Endothelial cell of umbilical vein (primary cell): ENCODE measurements around the gene CELSR2. TPM values are rescaled to one million over a fixed set of nuclear protein-coding genes. Genes with fewer than 3 reads are reported as not detected.

Source experiments
- BruUV-seq: library from RNA; stranded (reverse); fragments of 400-500 nt; replicated peaks from 2 replicates; lab custom pipeline; 2021; lab: Mats Ljungman, UMichigan
- CTCF ChIA-PET: fragments of 300-600, 350-600 bp; sonication (Branson Sonifier 250); formaldehyde crosslinking; loops from one replicate; lab custom pipeline; 2021; ENCODE audit warnings: antibody characterized with exemption, inconsistent platforms; lab: Charles Lee
- POLR2A ChIA-PET: fragments of 300-600, 350-600 bp; sonication (Branson Sonifier 250); formaldehyde crosslinking; loops from one replicate; lab custom pipeline; 2021; ENCODE audit warnings: antibody characterized with exemption, inconsistent platforms; lab: Charles Lee
- DNase-seq: peaks from one replicate; pipeline ENCODE4 v3.0.0-alpha.2; 2011; ENCODE audit warnings: low read depth, low spot score
- FAIRE-seq: peaks from 2 replicates; lab custom pipeline; 2011; peaks lifted over from hg19 to GRCh38; lab: Jason Lieb, UNC
- H2AFZ ChIP-seq: 2 replicates; pipeline ENCODE4 v1.6.0; 2012; ENCODE audit warnings: low read depth, low read length, control low read depth, inconsistent platforms
- H3K27ac ChIP-seq: 2 replicates; pipeline ENCODE4 v1.5.1; 2011; ENCODE audit warnings: low read depth, mild to moderate bottlenecking, control low read depth, low read length, moderate library complexity; ENCODE audit not compliant: insufficient read depth
- H3K27me3 ChIP-seq, 2 experiments: 2 replicates each; pipeline versions ENCODE4 v1.6.0 to v1.6.1; 2011; ENCODE audit warnings: low read length in 2 of 2, mixed read lengths in 1 of 2; ENCODE audit not compliant: control insufficient read depth in 2 of 2, insufficient read depth in 2 of 2
- H3K36me3 ChIP-seq, 2 experiments: 2 replicates in 1 of 2; 3 replicates in 1 of 2; pipeline ENCODE4 v1.5.1; 2011; ENCODE audit warnings: low read length in 2 of 2, mild to moderate bottlenecking in 1 of 2, moderate library complexity in 1 of 2; ENCODE audit not compliant: control insufficient read depth in 2 of 2, insufficient read depth in 2 of 2; ENCODE audit errors: extremely low read depth in 1 of 2
- H3K4me1 ChIP-seq: 3 replicates; pipeline ENCODE4 v1.5.1; 2011; ENCODE audit warnings: mild to moderate bottlenecking, low read length; ENCODE audit not compliant: control insufficient read depth, insufficient read depth; ENCODE audit errors: extremely low read depth
- H3K4me2 ChIP-seq: 2 replicates; pipeline ENCODE4 v1.6.1; 2011; ENCODE audit warnings: low read length, control low read depth, mixed read lengths; ENCODE audit not compliant: insufficient read depth
- H3K4me3 ChIP-seq, 3 experiments: fragments of 200-600 bp in 1 of 3; sonication (generic), shearing (Covaris generic) in 1 of 3; replicated peaks in 1 of 3; 2 replicates each; pipeline ENCODE4 v1.5.1; 2011 to 2016; ENCODE audit warnings: control low read depth in 3 of 3, low read length in 3 of 3, mild to moderate bottlenecking in 2 of 3, inconsistent platforms in 1 of 3, low read depth in 1 of 3, moderate library complexity in 1 of 3; ENCODE audit not compliant: insufficient read depth in 1 of 3
- H3K79me2 ChIP-seq: 2 replicates; pipeline ENCODE4 v1.6.0; 2012; ENCODE audit warnings: low read length, inconsistent platforms; ENCODE audit not compliant: control insufficient read depth, insufficient read depth
- H3K9ac ChIP-seq: replicated peaks from 2 replicates; pipeline ENCODE3; 2011; ENCODE audit warnings: low read length, control low read depth; ENCODE audit not compliant: insufficient read depth; ENCODE audit errors: extremely low read depth
- H3K9me1 ChIP-seq: replicated peaks from 3 replicates; pipeline ENCODE4 v1.6.0; 2011; ENCODE audit warnings: mild to moderate bottlenecking, low read length; ENCODE audit not compliant: control insufficient read depth, insufficient read depth; ENCODE audit errors: extremely low read depth
- H3K9me3 ChIP-seq: replicated peaks from 2 replicates; pipeline ENCODE4 v1.5.1; 2012; ENCODE audit warnings: low read length, inconsistent platforms; ENCODE audit not compliant: control insufficient read depth, insufficient read depth
- H4K20me1 ChIP-seq: replicated peaks from 2 replicates; pipeline ENCODE3; 2011; ENCODE audit warnings: mild to moderate bottlenecking, low read length; ENCODE audit not compliant: control insufficient read depth, insufficient read depth; ENCODE audit errors: extremely low read depth
- CTCF ChIP-seq, 2 donors: IDR thresholded peaks; 1 replicate in 1 of 2; 2 replicates in 1 of 2; pipeline ENCODE4 v1.5.1; 2011; ENCODE audit warnings: low read length in 2 of 2, mild to moderate bottlenecking in 2 of 2, moderate library complexity in 2 of 2, control low read depth in 1 of 2, inconsistent platforms in 1 of 2, low read depth in 1 of 2; ENCODE audit not compliant: insufficient read depth in 1 of 2; ENCODE audit errors: extremely low read depth in 1 of 2
- EZH2 ChIP-seq: IDR thresholded peaks from 2 replicates; pipeline ENCODE4 v1.6.1; 2012; ENCODE audit warnings: borderline replicate concordance, low read depth, mild to moderate bottlenecking, moderate library complexity, low read length, inconsistent platforms; ENCODE audit not compliant: severe bottlenecking
- MAX ChIP-seq: IDR thresholded peaks from 2 replicates; pipeline ENCODE4 v1.6.1; 2011; ENCODE audit not compliant: insufficient read depth, insufficient read length
- POLR2A ChIP-seq: IDR thresholded peaks from 2 replicates; pipeline ENCODE4 v1.6.1; 2012; ENCODE audit warnings: low read depth, mild to moderate bottlenecking, control low read depth, low read length
- POLR2AphosphoS5 ChIP-seq: IDR thresholded peaks from 2 replicates; pipeline ENCODE4 v1.6.1; 2012; ENCODE audit warnings: low read depth, mild to moderate bottlenecking, control low read depth, low read length, moderate library complexity; ENCODE audit not compliant: insufficient read depth
- dilution Hi-C: fragments of 300-500 bp; cut with MboI; formaldehyde crosslinking; loops from one replicate; pipeline ENCODE4 v1.15.0; 2019; ENCODE audit warnings: low sequenced_read_pairs; ENCODE audit not compliant: extremely low pct_ligation_motif_present
- intact Hi-C: fragments of 100-400 bp; cut with micrococcal nuclease; formaldehyde crosslinking; loops from one replicate; pipeline ENCODE4 v1.10.0; 2022
- polyA plus RNA-seq, 4 experiments: library from polyadenylated mRNA; depleted of rRNA in 3 of 4; stranded (reverse) in 3 of 4; unstranded in 1 of 4; fragments of >200 nt; gene quantifications; 2 replicates each; pipeline versions ENCODE4 v1.2.1 to v1.2.3, GENCODE V29; 2011 to 2012; ENCODE audit warnings: missing spikeins in 1 of 4
- total RNA-seq: library from RNA; stranded (reverse); gene quantifications from 2 replicates; pipeline ENCODE4 v1.2.3, GENCODE V29; 2021

Gene CELSR2
- total and polyA plus RNA-seq, 2 donors (not counting 3 experiments of a cell fraction or from before 2014, with no cell fraction given), result 0.90 to 1.4 TPM

- H3K9me3 ChIP-seq, result no peaks in the 10 kb centered on the region
- H3K9me1 ChIP-seq, result no peaks in the 10 kb centered on the region
- peaks cover 50% of the 10 kb centered on the region for H3K79me2 ChIP-seq
- H3K9ac ChIP-seq, result no peak overlapping the region
- no peaks in the 10 kb centered on the region for H3K27me3 ChIP-seq
- no peak overlapping the region for H3K4me3 ChIP-seq
- H3K4me1 ChIP-seq, result no peaks in the 10 kb centered on the region
- CTCF ChIA-PET, result interaction anchor here (1.1 to 3.5 kb wide), 4 partner anchors 12 to 307 kb away, joined by 3 to 20 read pairs (median 4); partner anchors contain the start of gene SARS1
- FAIRE-seq (no peak), DNase-seq (no peak)
- peaks cover 11 to 14% of the 10 kb centered on the region in 2 experiments for H3K36me3 ChIP-seq
- no peak overlapping the region for H3K27ac ChIP-seq
- peaks cover 8% of the 10 kb centered on the region for H4K20me1 ChIP-seq
- POLR2A ChIA-PET, result no interaction called here
- TF ChIP-seq EZH2, result no peak
- no peak for TF ChIP-seq MAX
- TF ChIP-seq CTCF (IDR thresholded peaks at IDR 0.05; ENCODE audit: extremely low read depth in 1 of 2, insufficient read depth in 1 of 2, low read depth in 1 of 2, low read length in 2 of 2), result no peak
- TF ChIP-seq POLR2A, result no peak
- TF ChIP-seq POLR2AphosphoS5, result no peak
- no peak overlapping the region for H3K4me2 ChIP-seq
- H2AFZ ChIP-seq, result no peak overlapping the region
- BruUV-seq, result no TSS peak
- dilution Hi-C loops (no loop called here), intact Hi-C loops (no loop called here)
Observed at GRCh38 chr1:109225711-109226445, 23.5 kb upstream of the CELSR2 start.
